H9 (cell line): ENCODE measurements around the gene AIPL1. TPM values are rescaled to one million over a fixed set of nuclear protein-coding genes. Genes with fewer than 3 reads are reported as not detected.

ENCODE experiments used
- DNase-seq: peaks from one replicate; pipeline ENCODE4 v3.0.0-alpha.2; 2017
- H2AFZ ChIP-seq: one replicate; pipeline ENCODE4 v1.6.1; 2013; ENCODE audit warnings: mild to moderate bottlenecking, low read length, control low read depth, moderate library complexity
- H2AK5ac ChIP-seq: 2 replicates; pipeline ENCODE4 v1.6.1; 2013; ENCODE audit warnings: low read length, control low read depth, mixed read lengths; ENCODE audit not compliant: insufficient read length
- H2BK120ac ChIP-seq: one replicate; pipeline ENCODE4 v1.6.1; 2013; ENCODE audit warnings: low read depth, mild to moderate bottlenecking, low read length, control low read depth, inconsistent platforms; ENCODE audit not compliant: poor library complexity, severe bottlenecking
- H2BK12ac ChIP-seq: 2 replicates; pipeline ENCODE4 v1.6.1; 2013; ENCODE audit warnings: low read length, control low read depth, mixed read lengths, low read depth; ENCODE audit not compliant: insufficient read length
- H2BK15ac ChIP-seq: 2 replicates; pipeline ENCODE4 v1.6.1; 2013; ENCODE audit warnings: low read depth, low read length, control low read depth
- H2BK20ac ChIP-seq: one replicate; pipeline ENCODE4 v1.6.1; 2013; ENCODE audit warnings: low read depth, mild to moderate bottlenecking, low read length, control low read depth, inconsistent platforms; ENCODE audit not compliant: poor library complexity, severe bottlenecking
- H2BK5ac ChIP-seq: 2 replicates; pipeline ENCODE4 v1.6.1; 2013; ENCODE audit warnings: low read length, control low read depth, mixed read lengths; ENCODE audit not compliant: insufficient read length
- H3K14ac ChIP-seq: 2 replicates; pipeline ENCODE4 v1.6.1; 2013; ENCODE audit warnings: low read length, control low read depth; ENCODE audit not compliant: insufficient read depth
- H3K18ac ChIP-seq: 2 replicates; pipeline ENCODE4 v1.6.1; 2013; ENCODE audit warnings: low read depth, mild to moderate bottlenecking, mixed read lengths, low read length, control low read depth; ENCODE audit not compliant: insufficient read length
- H3K23ac ChIP-seq: 2 replicates; pipeline ENCODE4 v1.6.1; 2013; ENCODE audit warnings: low read length, control low read depth, mixed read lengths, low read depth; ENCODE audit not compliant: insufficient read length
- H3K23me2 ChIP-seq: 2 replicates; pipeline ENCODE4 v1.6.1; 2013; ENCODE audit warnings: low read depth, mild to moderate bottlenecking, mixed read lengths, low read length, control low read depth; ENCODE audit not compliant: insufficient read length, poor library complexity, severe bottlenecking
- H3K27ac ChIP-seq: 2 replicates; pipeline ENCODE4 v1.5.1; 2013; ENCODE audit warnings: low read length, control low read depth, mixed read lengths, low read depth; ENCODE audit not compliant: insufficient read length
- H3K27me3 ChIP-seq: 2 replicates; pipeline ENCODE4 v1.6.1; 2013; ENCODE audit warnings: low read length, control low read depth, inconsistent platforms; ENCODE audit not compliant: insufficient read depth
- H3K4ac ChIP-seq: 2 replicates; pipeline ENCODE4 v1.6.1; 2013; ENCODE audit warnings: low read depth, mild to moderate bottlenecking, control low read depth, inconsistent platforms, low read length, moderate library complexity
- H3K4me1 ChIP-seq: 2 replicates; pipeline ENCODE4 v1.6.1; 2013; ENCODE audit warnings: low read length, control low read depth, inconsistent platforms; ENCODE audit not compliant: insufficient read depth
- H3K4me2 ChIP-seq: 2 replicates; pipeline ENCODE4 v1.6.1; 2013; ENCODE audit warnings: low read length, control low read depth, mixed read lengths; ENCODE audit not compliant: insufficient read length, insufficient read depth
- H3K56ac ChIP-seq: 2 replicates; pipeline ENCODE4 v1.6.1; 2013; ENCODE audit warnings: low read depth, mild to moderate bottlenecking, mixed read lengths, low read length, control low read depth; ENCODE audit not compliant: insufficient read length
- H3K79me1 ChIP-seq: 2 replicates; pipeline ENCODE4 v1.6.1; 2013; ENCODE audit warnings: low read depth, mild to moderate bottlenecking, moderate library complexity, low read length, control low read depth, inconsistent platforms; ENCODE audit not compliant: insufficient read depth, poor library complexity, severe bottlenecking
- H3K79me2 ChIP-seq: 2 replicates; pipeline ENCODE4 v1.6.1; 2013; ENCODE audit warnings: low read length, control low read depth, inconsistent platforms; ENCODE audit not compliant: insufficient read depth
- H3K9ac ChIP-seq: 2 replicates; pipeline ENCODE4 v1.6.1; 2013; ENCODE audit warnings: low read length, control low read depth, mixed read lengths; ENCODE audit not compliant: insufficient read length; ENCODE audit errors: extremely low read depth
- H3K9me3 ChIP-seq: one replicate; pipeline ENCODE4 v1.6.1; 2013; ENCODE audit warnings: low read depth, low read length, inconsistent platforms; ENCODE audit not compliant: control insufficient read depth
- H3T11ph ChIP-seq: one replicate; pipeline ENCODE4 v1.6.1; 2013; ENCODE audit warnings: mild to moderate bottlenecking, low read length, control low read depth, inconsistent platforms
- H4K20me1 ChIP-seq: one replicate; pipeline ENCODE4 v1.6.1; 2013; ENCODE audit not compliant: control insufficient read depth, insufficient read length, insufficient read depth
- H4K5ac ChIP-seq: 2 replicates; pipeline ENCODE4 v1.6.1; 2013; ENCODE audit warnings: low read depth, mild to moderate bottlenecking, mixed read lengths, low read length, control low read depth; ENCODE audit not compliant: insufficient read length
- H4K8ac ChIP-seq: replicated peaks from 2 replicates; pipeline ENCODE4 v1.6.1; 2013; ENCODE audit warnings: low read length, control low read depth, mixed read lengths, low read depth; ENCODE audit not compliant: insufficient read length
- H4K91ac ChIP-seq: 2 replicates; pipeline ENCODE4 v1.6.1; 2013; ENCODE audit warnings: low read depth, mild to moderate bottlenecking, moderate library complexity, mixed read lengths, low read length, control low read depth; ENCODE audit not compliant: insufficient read length
- H3K27ac Mint-ChIP-seq, 3 experiments: 2 replicates in 2 of 3; 3 replicates in 1 of 3; pipeline ENCODE4 v1.8.0; 2020 to 2021; ENCODE audit warnings: mixed read lengths in 3 of 3, mild to moderate bottlenecking in 1 of 3, moderate library complexity in 1 of 3
- H3K27me3 Mint-ChIP-seq: 2 replicates; pipeline ENCODE4 v1.8.0; 2021; ENCODE audit warnings: low read depth, mild to moderate bottlenecking, moderate library complexity, mixed read lengths
- H3K36me3 Mint-ChIP-seq, 3 experiments: 2 replicates in 2 of 3; 3 replicates in 1 of 3; pipeline ENCODE4 v1.8.0; 2020 to 2021; ENCODE audit warnings: low read depth in 3 of 3, mixed read lengths in 3 of 3; ENCODE audit not compliant: insufficient read depth in 1 of 3
- H3K4me1 Mint-ChIP-seq, 2 experiments: 2 replicates each; pipeline ENCODE4 v1.8.0; 2020; ENCODE audit warnings: mixed read lengths in 2 of 2
- H3K4me3 Mint-ChIP-seq, 2 experiments: 2 replicates in 1 of 2; 3 replicates in 1 of 2; pipeline ENCODE4 v1.8.0; 2020 to 2021; ENCODE audit warnings: mild to moderate bottlenecking in 2 of 2, mixed read lengths in 2 of 2, moderate library complexity in 1 of 2
- H3K9me3 Mint-ChIP-seq, 2 experiments: 2 replicates in 1 of 2; 3 replicates in 1 of 2; pipeline ENCODE4 v1.8.0; 2020; ENCODE audit warnings: mild to moderate bottlenecking in 2 of 2, mixed read lengths in 2 of 2, moderate library complexity in 1 of 2
- WGBS: extraction: QIAGEN DNeasy Blood & Tissue Kit; methylation state at CpG from one replicate; pipeline ENCODE4 v1.1.7; 2013; ENCODE audit warnings: missing lambda C conversion rate, low lambda C conversion rate, mixed read lengths; ENCODE audit not compliant: insufficient read length; ENCODE audit errors: extremely low coverage; 5-methylcytosine and 5-hydroxymethylcytosine counted together
- total RNA-seq: library from RNA; stranded (reverse); gene quantifications from 2 replicates; pipeline ENCODE4 v1.2.1, GENCODE V29; 2021
- TF ChIP-seq, protein P1 (sequence below): fragments of 200-600 bp; sonication (generic); conservative IDR thresholded peaks from 3 replicates; pipeline ENCODE4 v1.8.0; 2021; ENCODE audit warnings: antibody characterized with exemption, mild to moderate bottlenecking

The AIPL1 gene
- total RNA-seq, 1 experiment from 2014 or later = 0.57 TPM

DNA sequence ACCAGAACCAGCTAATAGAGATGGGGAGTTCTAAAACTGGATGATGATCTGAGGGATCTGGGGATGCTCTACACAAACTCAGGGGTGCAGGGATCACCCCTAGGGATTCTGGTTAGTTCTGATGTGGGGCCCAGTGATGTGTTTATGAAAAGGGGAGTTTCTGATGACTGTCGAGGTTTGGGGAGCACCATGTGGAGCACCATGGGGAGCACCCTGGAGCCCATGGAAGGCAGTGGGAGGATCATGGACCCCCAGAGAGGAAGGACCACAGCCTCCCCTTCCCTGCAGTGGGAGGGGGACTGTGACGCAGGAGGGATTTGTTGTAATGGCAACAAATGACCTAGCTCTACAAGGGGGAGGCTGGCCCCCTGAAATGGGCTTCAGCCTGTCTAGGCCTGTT lies 27.8 kb upstream of the AIPL1 start:
- Histone ChIP-seq H3K23me2 (no peaks in the 10 kb centered on the region), H3K79me2 (no peaks in the 10 kb centered on the region), H3K14ac (no peak overlapping the region), H3K4me2 (no peak overlapping the region), H4K5ac (no peak overlapping the region), H3K9me3 (no peaks in the 10 kb centered on the region), H3T11ph (no peak overlapping the region), H3K9ac (no peak overlapping the region), H3K27ac (no peak overlapping the region), H2BK5ac (no peak overlapping the region), H2BK15ac (no peak overlapping the region), H3K56ac (no peak overlapping the region), H4K91ac (no peak overlapping the region), H3K23ac (no peak overlapping the region), H3K27me3 (no peaks in the 10 kb centered on the region; the same call in 1 of the 2 replicates), H2BK20ac (no peak overlapping the region), H3K4ac (no peak overlapping the region), H3K79me1 (no peaks in the 10 kb centered on the region), H3K4me1 (peaks cover 8% of the 10 kb centered on the region; the same call in 1 of the 2 replicates), H4K20me1 (no peaks in the 10 kb centered on the region), H3K18ac (peak overlapping the region; percentile 36), H2BK12ac (no peak overlapping the region), H4K8ac (no peak overlapping the region), H2AFZ (no peak overlapping the region), H2AK5ac (no peak overlapping the region), H2BK120ac (no peak overlapping the region)
- TF ChIP-seq, protein P1, sequence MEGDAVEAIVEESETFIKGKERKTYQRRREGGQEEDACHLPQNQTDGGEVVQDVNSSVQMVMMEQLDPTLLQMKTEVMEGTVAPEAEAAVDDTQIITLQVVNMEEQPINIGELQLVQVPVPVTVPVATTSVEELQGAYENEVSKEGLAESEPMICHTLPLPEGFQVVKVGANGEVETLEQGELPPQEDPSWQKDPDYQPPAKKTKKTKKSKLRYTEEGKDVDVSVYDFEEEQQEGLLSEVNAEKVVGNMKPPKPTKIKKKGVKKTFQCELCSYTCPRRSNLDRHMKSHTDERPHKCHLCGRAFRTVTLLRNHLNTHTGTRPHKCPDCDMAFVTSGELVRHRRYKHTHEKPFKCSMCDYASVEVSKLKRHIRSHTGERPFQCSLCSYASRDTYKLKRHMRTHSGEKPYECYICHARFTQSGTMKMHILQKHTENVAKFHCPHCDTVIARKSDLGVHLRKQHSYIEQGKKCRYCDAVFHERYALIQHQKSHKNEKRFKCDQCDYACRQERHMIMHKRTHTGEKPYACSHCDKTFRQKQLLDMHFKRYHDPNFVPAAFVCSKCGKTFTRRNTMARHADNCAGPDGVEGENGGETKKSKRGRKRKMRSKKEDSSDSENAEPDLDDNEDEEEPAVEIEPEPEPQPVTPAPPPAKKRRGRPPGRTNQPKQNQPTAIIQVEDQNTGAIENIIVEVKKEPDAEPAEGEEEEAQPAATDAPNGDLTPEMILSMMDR = no peak
- DNase-seq = no peak
- peak overlapping the region in 2 of 3 experiments; percentile 41 to 46; a peak in 1 of 7 replicates for H3K27ac Mint-ChIP-seq
- H3K4me1 Mint-ChIP-seq = peaks cover 23 to 38% of the 10 kb centered on the region in 2 experiments
- H3K36me3 Mint-ChIP-seq = no peaks in the 10 kb centered on the region; a peak in 1 of 7 replicates
- WGBS = no CpG with 5 or more reads among the region's 2 CpGs
- no peak overlapping the region for H3K4me3 Mint-ChIP-seq
- H3K9me3 Mint-ChIP-seq = peaks cover 0 to 3% of the 10 kb centered on the region in 2 experiments; a peak in 2 of 5 replicates
- H3K27me3 Mint-ChIP-seq = peaks cover 3% of the 10 kb centered on the region
